ENCODE measurements around the gene COL23A1. TPM values are rescaled to one million over a fixed set of nuclear protein-coding genes. Genes with fewer than 3 reads are reported as not detected.
"Not testable (repeated sequence)": the region's sequence is repeated elsewhere in the genome, so short reads cannot be mapped to it uniquely, and the experiment has no call there.

COL23A1 gene
- total and polyA plus RNA-seq, 2 donors (not counting 1 experiment from before 2014, with no cell fraction given): not detected

DNA sequence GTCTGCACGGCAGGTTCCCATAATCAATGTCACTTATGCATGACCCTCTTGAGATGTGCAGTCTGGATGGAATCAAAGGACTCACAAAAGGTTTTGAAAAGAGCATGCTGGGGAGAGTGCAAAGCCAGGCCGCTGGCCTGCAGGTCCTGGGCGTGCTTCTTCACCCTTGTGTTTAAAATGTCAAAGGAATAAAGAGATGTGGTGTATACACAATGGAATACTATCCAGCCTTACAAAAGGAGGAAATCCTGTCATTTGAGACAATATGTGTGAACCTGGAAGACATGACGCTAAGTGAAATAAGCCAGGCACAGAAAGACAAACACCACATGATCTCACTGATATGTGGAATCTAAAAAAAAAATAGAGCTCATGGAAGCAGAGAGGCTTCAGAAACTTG, 220.1 kb downstream of the COL23A1 start:
- DNase-seq (ENCODE audit: low read depth in 2 of 2): no peak
- Histone ChIP-seq H3K27ac (ENCODE audit: insufficient read depth, low read length) (no peak overlapping the region), H3K9ac (ENCODE audit: insufficient read depth, low read length) (no peak overlapping the region), H4K20me1 (ENCODE audit: control insufficient read depth, extremely low read depth, insufficient read depth, low read length) (no peaks in the 10 kb centered on the region), H3K4me1 (ENCODE audit: control insufficient read depth, extremely low read depth, insufficient read depth, low read length) (no peaks in the 10 kb centered on the region), H3K27me3 (ENCODE audit: control insufficient read depth, insufficient read depth, low read length) (no peaks in the 10 kb centered on the region), H3K4me3 (replicated peaks in 1 of 4; ENCODE audit: control extremely low read depth in 1 of 4, insufficient read depth in 1 of 4, low read depth in 3 of 4, low read length in 4 of 4) (no peak overlapping the region), H3K9me3 (ENCODE audit: control insufficient read depth, insufficient read depth, low read depth, low read length) (no peaks in the 10 kb centered on the region), H3K79me2 (ENCODE audit: control insufficient read depth, insufficient read depth, low read length) (no peaks in the 10 kb centered on the region), H3K4me2 (ENCODE audit: extremely low read depth, insufficient read depth, low read length) (no peak overlapping the region), H3K36me3 (ENCODE audit: control insufficient read depth, insufficient read depth, low read length) (no peaks in the 10 kb centered on the region), H2AFZ (ENCODE audit: low read length) (no peak overlapping the region)
- no peak for TF ChIP-seq EZH2 (IDR thresholded peaks at IDR 0.05; ENCODE audit: low read length, missing control alignments)
- TF ChIP-seq, protein P1, sequence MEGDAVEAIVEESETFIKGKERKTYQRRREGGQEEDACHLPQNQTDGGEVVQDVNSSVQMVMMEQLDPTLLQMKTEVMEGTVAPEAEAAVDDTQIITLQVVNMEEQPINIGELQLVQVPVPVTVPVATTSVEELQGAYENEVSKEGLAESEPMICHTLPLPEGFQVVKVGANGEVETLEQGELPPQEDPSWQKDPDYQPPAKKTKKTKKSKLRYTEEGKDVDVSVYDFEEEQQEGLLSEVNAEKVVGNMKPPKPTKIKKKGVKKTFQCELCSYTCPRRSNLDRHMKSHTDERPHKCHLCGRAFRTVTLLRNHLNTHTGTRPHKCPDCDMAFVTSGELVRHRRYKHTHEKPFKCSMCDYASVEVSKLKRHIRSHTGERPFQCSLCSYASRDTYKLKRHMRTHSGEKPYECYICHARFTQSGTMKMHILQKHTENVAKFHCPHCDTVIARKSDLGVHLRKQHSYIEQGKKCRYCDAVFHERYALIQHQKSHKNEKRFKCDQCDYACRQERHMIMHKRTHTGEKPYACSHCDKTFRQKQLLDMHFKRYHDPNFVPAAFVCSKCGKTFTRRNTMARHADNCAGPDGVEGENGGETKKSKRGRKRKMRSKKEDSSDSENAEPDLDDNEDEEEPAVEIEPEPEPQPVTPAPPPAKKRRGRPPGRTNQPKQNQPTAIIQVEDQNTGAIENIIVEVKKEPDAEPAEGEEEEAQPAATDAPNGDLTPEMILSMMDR (conservative IDR thresholded peaks at IDR 0.05 in 1 of 2, IDR thresholded peaks at IDR 0.05 in 1 of 2; ENCODE audit: low read depth in 1 of 2, low read length in 2 of 2): no peak

DNA sequence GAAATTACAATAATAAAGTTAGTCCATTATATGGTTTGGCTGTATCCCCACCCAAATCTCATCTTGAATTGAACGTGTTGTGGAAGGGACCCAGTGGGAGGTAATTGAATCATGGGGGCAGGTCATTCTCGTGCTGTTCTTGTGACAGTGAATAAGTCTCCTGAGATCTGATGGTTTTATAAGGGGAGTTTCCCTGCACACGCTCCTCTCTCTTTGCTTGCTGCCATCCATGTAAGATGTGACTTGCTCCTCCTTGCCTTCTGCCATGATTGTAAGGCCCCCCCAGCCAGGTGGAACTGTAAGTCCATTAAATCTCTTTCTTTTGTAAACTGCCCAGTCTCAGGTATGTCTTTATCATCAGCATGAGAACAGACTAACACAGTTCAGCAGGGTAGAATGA, 220.7 kb downstream of the COL23A1 start:
- H2AFZ ChIP-seq (ENCODE audit: low read length); H3K36me3 ChIP-seq (ENCODE audit: control insufficient read depth, insufficient read depth, low read length); H3K9ac ChIP-seq (ENCODE audit: insufficient read depth, low read length); H3K27ac ChIP-seq (ENCODE audit: insufficient read depth, low read length); H3K4me1 ChIP-seq (ENCODE audit: control insufficient read depth, extremely low read depth, insufficient read depth, low read length); H3K4me3 ChIP-seq (replicated peaks in 1 of 4; ENCODE audit: control extremely low read depth in 1 of 4, insufficient read depth in 1 of 4, low read depth in 3 of 4, low read length in 4 of 4); H4K20me1 ChIP-seq (ENCODE audit: control insufficient read depth, extremely low read depth, insufficient read depth, low read length); DNase-seq (ENCODE audit: low read depth in 2 of 2); H3K9me3 ChIP-seq (ENCODE audit: control insufficient read depth, insufficient read depth, low read depth, low read length); H3K4me2 ChIP-seq (ENCODE audit: extremely low read depth, insufficient read depth, low read length); H3K27me3 ChIP-seq (ENCODE audit: control insufficient read depth, insufficient read depth, low read length); H3K79me2 ChIP-seq (ENCODE audit: control insufficient read depth, insufficient read depth, low read length): not testable (repeated sequence)

DNA sequence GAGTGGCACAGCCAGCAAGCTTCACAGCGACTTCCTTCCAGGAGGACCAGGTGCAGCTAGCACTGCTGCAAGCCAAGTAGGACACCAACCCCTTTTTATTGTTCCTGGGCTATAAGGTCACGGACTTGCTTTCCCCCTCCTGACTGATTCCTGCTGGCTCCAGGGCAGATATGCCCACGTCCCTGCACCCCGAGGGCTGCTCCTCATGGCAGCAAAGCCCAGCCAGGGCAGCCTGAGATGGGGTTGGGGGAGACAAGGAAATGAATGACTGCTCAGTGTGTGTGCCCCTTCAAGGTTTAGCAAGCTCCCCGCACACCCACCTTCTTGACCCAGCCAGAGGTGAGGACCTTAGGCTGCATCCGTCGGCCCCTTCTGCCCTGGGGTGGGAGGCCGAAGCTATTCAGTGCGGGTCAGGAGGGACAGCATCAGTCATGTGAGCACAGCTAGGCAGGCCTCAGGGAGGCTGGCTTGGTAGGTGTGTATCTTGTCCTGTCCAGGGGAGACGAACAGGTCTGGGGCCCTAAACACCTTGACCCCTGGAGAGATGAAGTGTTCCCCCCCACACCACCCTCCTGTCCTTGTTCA, 221.4 kb downstream of the COL23A1 start:
- no peak for DNase-seq (ENCODE audit: low read depth in 2 of 2)
- Histone ChIP-seq H3K36me3 (ENCODE audit: control insufficient read depth, insufficient read depth, low read length) (no peaks in the 10 kb centered on the region), H3K9ac (ENCODE audit: insufficient read depth, low read length) (no peak overlapping the region), H3K4me1 (ENCODE audit: control insufficient read depth, extremely low read depth, insufficient read depth, low read length) (no peaks in the 10 kb centered on the region), H3K27me3 (ENCODE audit: control insufficient read depth, insufficient read depth, low read length) (no peaks in the 10 kb centered on the region), H3K79me2 (ENCODE audit: control insufficient read depth, insufficient read depth, low read length) (no peaks in the 10 kb centered on the region), H4K20me1 (ENCODE audit: control insufficient read depth, extremely low read depth, insufficient read depth, low read length) (no peaks in the 10 kb centered on the region), H3K27ac (ENCODE audit: insufficient read depth, low read length) (no peak overlapping the region), H3K4me2 (ENCODE audit: extremely low read depth, insufficient read depth, low read length) (no peak overlapping the region), H2AFZ (ENCODE audit: low read length) (no peak overlapping the region), H3K4me3 (replicated peaks in 1 of 4; ENCODE audit: control extremely low read depth in 1 of 4, insufficient read depth in 1 of 4, low read depth in 3 of 4, low read length in 4 of 4) (no peak overlapping the region), H3K9me3 (ENCODE audit: control insufficient read depth, insufficient read depth, low read depth, low read length) (no peaks in the 10 kb centered on the region)
- TF ChIP-seq EZH2 (IDR thresholded peaks at IDR 0.05; ENCODE audit: low read length, missing control alignments): no peak
- TF ChIP-seq, protein P1 (conservative IDR thresholded peaks at IDR 0.05 in 1 of 2, IDR thresholded peaks at IDR 0.05 in 1 of 2; ENCODE audit: low read depth in 1 of 2, low read length in 2 of 2): no peak

Measured in fibroblast of lung (primary cell).